ENCODE measurements around the gene TIGD1.
"Not testable (repeated sequence)": the region's sequence is repeated elsewhere in the genome, so short reads cannot be mapped to it uniquely, and the experiment has no call there.

TIGD1 gene

GRCh38 chr2:232539298-232540231 is 10.8 kb downstream of the TIGD1 start, which contains the start of gene CHRNG:
Gene CHRNG, plus strand, starts transcription at chr2:232539692. Its CDS starts 56 bp downstream, at chr2:232539748.
- DNase-seq (ENCODE audit: low read depth): no peak

- no peak for DNase-seq (ENCODE audit: low read depth)
These were observed 11.7 kb downstream of the TIGD1 start for GRCh38 chr2:232538671-232539070.

- no peak for DNase-seq (ENCODE audit: low read depth)
These were observed 12.9 kb downstream of the TIGD1 start for GRCh38 chr2:232537499-232537898.

GRCh38 chr2:232537079-232537478 is 13.3 kb downstream of the TIGD1 start:
- no peak for DNase-seq (ENCODE audit: low read depth)

GRCh38 chr2:232535761-232536530 is 14.4 kb downstream of the TIGD1 start:
- DNase-seq (ENCODE audit: low read depth): no peak

- no peak for DNase-seq (ENCODE audit: low read depth)
These were observed 15.3 kb downstream of the TIGD1 start for GRCh38 chr2:232534940-232535651.

- no peak for DNase-seq (ENCODE audit: low read depth)
These were observed 16.2 kb downstream of the TIGD1 start for GRCh38 chr2:232533944-232534710.

GRCh38 chr2:232532821-232533220 is 17.5 kb downstream of the TIGD1 start:
- not testable (repeated sequence) for DNase-seq (ENCODE audit: low read depth)

GRCh38 chr2:232532419-232532818 is 17.9 kb downstream of the TIGD1 start:
- no peak for DNase-seq (ENCODE audit: low read depth)

GRCh38 chr2:232530626-232531260 is 19.6 kb downstream of the TIGD1 start:
- no peak for DNase-seq (ENCODE audit: low read depth)

- DNase-seq (ENCODE audit: low read depth): no peak
These were observed 20.4 kb downstream of the TIGD1 start for GRCh38 chr2:232529806-232530547.

GRCh38 chr2:232528746-232529460 is 21.5 kb downstream of the TIGD1 start:
- no peak for DNase-seq (ENCODE audit: low read depth)

- no peak for DNase-seq (ENCODE audit: low read depth)
These were observed 22.4 kb downstream of the TIGD1 start for GRCh38 chr2:232527905-232528470.

GRCh38 chr2:232526372-232526941 is 23.9 kb downstream of the TIGD1 start:
- DNase-seq (ENCODE audit: low read depth): no peak

- DNase-seq (ENCODE audit: low read depth): no peak
These were observed 24.5 kb downstream of the TIGD1 start, which contains the start of gene CHRND for GRCh38 chr2:232525791-232526371. Gene CHRND, plus strand, starts transcription at chr2:232526160. Its CDS starts 56 bp downstream, at chr2:232526216.

GRCh38 chr2:232525199-232525598 is 25.2 kb downstream of the TIGD1 start:
- DNase-seq (ENCODE audit: low read depth): no peak

GRCh38 chr2:232524771-232525170 is 25.6 kb downstream of the TIGD1 start:
- DNase-seq (ENCODE audit: low read depth): no peak

All from stimulated activated CD4-positive, alpha-beta T cell treated with anti-CD3 and anti-CD28 coated beads, Interleukin-2, amount 100 ng/mL, for 4 hours (primary cell).